A673 (cell line): ENCODE data around the gene YTHDC1. TPM values are rescaled to one million over a fixed set of nuclear protein-coding genes. Genes with fewer than 3 reads are reported as not detected.

Experiments used
- BruUV-seq: library from RNA; stranded (reverse); fragments of 400-500 nt; replicated peaks from 2 replicates; lab custom pipeline; 2021; lab: Mats Ljungman, UMichigan
- CTCF ChIA-PET: fragments of 300-600 bp; sonication (Branson Sonifier 250); formaldehyde crosslinking; loops from one replicate; lab custom pipeline; 2022; ENCODE audit warnings: antibody characterized with exemption; lab: Charles Lee
- POLR2A ChIA-PET: fragments of 300-600 bp; sonication (Branson Sonifier 250); formaldehyde crosslinking; loops from one replicate; lab custom pipeline; 2022; ENCODE audit warnings: antibody characterized with exemption; ENCODE audit not compliant: low non-redundant PET; lab: Charles Lee
- DNase-seq: peaks from one replicate; pipeline ENCODE4 v3.0.0-alpha.2; 2015; ENCODE audit warnings: low spot score
- H3K27ac ChIP-seq: fragments of 200-600 bp; sonication (generic); 2 replicates; pipeline ENCODE4 v1.5.1; 2016; ENCODE audit warnings: mixed run types, low read depth, mild to moderate bottlenecking, mixed read lengths, antibody characterized with exemption, low read length; ENCODE audit not compliant: poor library complexity, severe bottlenecking
- H3K27me3 ChIP-seq: fragments of 200-600 bp; sonication (generic); replicated peaks from 2 replicates; pipeline ENCODE4 v1.6.1; 2017; ENCODE audit warnings: mixed run types, low read depth, mild to moderate bottlenecking, mixed read lengths, antibody characterized with exemption, low read length; ENCODE audit not compliant: insufficient read depth, poor library complexity
- H3K36me3 ChIP-seq: fragments of 200-600 bp; sonication (generic); 2 replicates; pipeline ENCODE4 v1.6.1; 2016; ENCODE audit warnings: mixed run types, mild to moderate bottlenecking, mixed read lengths, antibody characterized with exemption, low read length; ENCODE audit not compliant: insufficient read depth, poor library complexity, severe bottlenecking
- H3K4me1 ChIP-seq: fragments of 200-600 bp; sonication (generic); 2 replicates; pipeline ENCODE4 v1.6.1; 2017; ENCODE audit warnings: mixed run types, mild to moderate bottlenecking, mixed read lengths, antibody characterized with exemption, low read length; ENCODE audit not compliant: insufficient read depth, poor library complexity, severe bottlenecking
- H3K4me3 ChIP-seq: fragments of 200-600 bp; sonication (generic); 2 replicates; pipeline ENCODE4 v1.5.1; 2016; ENCODE audit warnings: low read depth, mixed run types, mild to moderate bottlenecking, mixed read lengths, low read length; ENCODE audit not compliant: poor library complexity, severe bottlenecking
- H3K9me3 ChIP-seq: fragments of 200-600 bp; sonication (generic); 2 replicates; pipeline ENCODE4 v1.6.1; 2016; ENCODE audit warnings: mixed run types, low read depth, mild to moderate bottlenecking, mixed read lengths, antibody characterized with exemption, low read length; ENCODE audit not compliant: poor library complexity, severe bottlenecking
- EZH2 ChIP-seq: fragments of 200-600 bp; sonication (generic); IDR thresholded peaks from 2 replicates; pipeline ENCODE4 v1.6.1; 2017; ENCODE audit warnings: borderline replicate concordance, low read depth, mild to moderate bottlenecking, mixed read lengths, antibody characterized with exemption, low read length; ENCODE audit not compliant: poor library complexity, severe bottlenecking
- intact Hi-C: fragments of 100-400 bp; cut with micrococcal nuclease; formaldehyde crosslinking; loops from one replicate; pipeline ENCODE4 v1.10.0; 2022; ENCODE audit not compliant: unreplicated experiment
- total RNA-seq: library from RNA; stranded (reverse); gene quantifications from 2 replicates; pipeline ENCODE4 v1.2.3, GENCODE V29; 2021
- TF ChIP-seq, protein P1 (sequence below): fragments of 300-800, 200-600 bp; sonication (generic); conservative IDR thresholded peaks from 2 replicates; pipeline ENCODE4 v1.5.1; 2017; ENCODE audit warnings: low read depth, mild to moderate bottlenecking, antibody characterized with exemption, low read length, moderate library complexity, mixed read lengths

YTHDC1 gene
- total RNA-seq, 1 experiment from 2014 or later, result 45.3 TPM

GRCh38 chr4:68277627-68278026 lies 72.3 kb downstream of the YTHDC1 start:
- DNase-seq, result no peak
- Histone ChIP-seq H3K27me3 (no peaks in the 10 kb centered on the region), H3K36me3 (no peaks in the 10 kb centered on the region), H3K4me3 (no peak overlapping the region), H3K27ac (no peak overlapping the region), H3K4me1 (no peaks in the 10 kb centered on the region), H3K9me3 (no peaks in the 10 kb centered on the region)
- intact Hi-C loops, result loop anchor here (10.0 kb wide), 1 partner anchor 1337 kb away; no protein-coding TSS in a partner anchor
- TF ChIP-seq, protein P1, sequence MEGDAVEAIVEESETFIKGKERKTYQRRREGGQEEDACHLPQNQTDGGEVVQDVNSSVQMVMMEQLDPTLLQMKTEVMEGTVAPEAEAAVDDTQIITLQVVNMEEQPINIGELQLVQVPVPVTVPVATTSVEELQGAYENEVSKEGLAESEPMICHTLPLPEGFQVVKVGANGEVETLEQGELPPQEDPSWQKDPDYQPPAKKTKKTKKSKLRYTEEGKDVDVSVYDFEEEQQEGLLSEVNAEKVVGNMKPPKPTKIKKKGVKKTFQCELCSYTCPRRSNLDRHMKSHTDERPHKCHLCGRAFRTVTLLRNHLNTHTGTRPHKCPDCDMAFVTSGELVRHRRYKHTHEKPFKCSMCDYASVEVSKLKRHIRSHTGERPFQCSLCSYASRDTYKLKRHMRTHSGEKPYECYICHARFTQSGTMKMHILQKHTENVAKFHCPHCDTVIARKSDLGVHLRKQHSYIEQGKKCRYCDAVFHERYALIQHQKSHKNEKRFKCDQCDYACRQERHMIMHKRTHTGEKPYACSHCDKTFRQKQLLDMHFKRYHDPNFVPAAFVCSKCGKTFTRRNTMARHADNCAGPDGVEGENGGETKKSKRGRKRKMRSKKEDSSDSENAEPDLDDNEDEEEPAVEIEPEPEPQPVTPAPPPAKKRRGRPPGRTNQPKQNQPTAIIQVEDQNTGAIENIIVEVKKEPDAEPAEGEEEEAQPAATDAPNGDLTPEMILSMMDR, result no peak
- TF ChIP-seq EZH2, result no peak
- POLR2A ChIA-PET, result no interaction called here
- BruUV-seq, result no TSS peak
- CTCF ChIA-PET, result no interaction called here

GRCh38 chr4:68272860-68273259 lies 77.0 kb downstream of the YTHDC1 start:
- no peak for DNase-seq
- Histone ChIP-seq H3K4me3 (no peak overlapping the region), H3K4me1 (no peaks in the 10 kb centered on the region), H3K36me3 (no peaks in the 10 kb centered on the region), H3K9me3 (no peaks in the 10 kb centered on the region), H3K27ac (no peak overlapping the region), H3K27me3 (no peaks in the 10 kb centered on the region)
- CTCF ChIA-PET, result no interaction called here
- BruUV-seq, result no TSS peak
- intact Hi-C loops, result loop anchor here (2.0 to 10.0 kb wide), 2 partner anchors 104 to 1342 kb away; no protein-coding TSS in a partner anchor
- POLR2A ChIA-PET, result no interaction called here
- TF ChIP-seq, protein P1, result no peak
- TF ChIP-seq EZH2, result no peak

DNA sequence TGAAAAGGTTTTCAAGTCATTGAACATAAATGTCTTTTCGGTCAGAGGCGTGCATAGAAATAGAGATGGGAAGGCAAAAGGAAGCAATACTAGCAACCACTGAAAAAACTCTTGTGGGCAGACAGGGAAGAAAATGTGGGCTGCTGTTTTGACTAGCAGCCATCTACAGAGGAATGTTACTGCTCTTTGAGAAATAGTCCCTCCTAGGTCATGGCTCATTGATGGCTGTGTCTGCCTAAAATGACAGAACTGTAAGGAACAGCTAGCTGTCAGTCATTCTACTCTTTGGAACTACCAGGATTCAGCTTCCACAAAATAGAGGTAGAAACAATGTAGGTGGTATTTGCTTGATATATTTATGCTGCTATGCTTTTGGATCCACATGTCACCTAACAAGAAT lies 77.5 kb downstream of the YTHDC1 start:
- H3K4me3 ChIP-seq, result no peak overlapping the region
- no peaks in the 10 kb centered on the region for H3K4me1 ChIP-seq
- no peaks in the 10 kb centered on the region for H3K27me3 ChIP-seq
- intact Hi-C loops, result loop anchor here (2.0 to 10.0 kb wide), 2 partner anchors 104 to 1342 kb away; no protein-coding TSS in a partner anchor
- POLR2A ChIA-PET, result no interaction called here
- CTCF ChIA-PET, result interaction anchor here (0.8 to 1.0 kb wide), 2 partner anchors 8 to 103 kb away, joined by 3 read pairs; no protein-coding TSS in a partner anchor
- TF ChIP-seq, protein P1, result no peak
- no peak for TF ChIP-seq EZH2
- BruUV-seq, result no TSS peak
- no peaks in the 10 kb centered on the region for H3K36me3 ChIP-seq
- no peak for DNase-seq
- H3K27ac ChIP-seq, result no peak overlapping the region
- no peaks in the 10 kb centered on the region for H3K9me3 ChIP-seq
